GM21576 (cell line): ENCODE data around the gene HGF.

Source experiments
- ATAC-seq: cut with Tn5 transposase; IDR thresholded peaks from one replicate; pipeline ENCODE4 v1.9.1; 2021; ENCODE audit warnings: mild to moderate bottlenecking, moderate library complexity; ENCODE audit not compliant: unreplicated experiment

The HGF gene

GRCh38 chr7:81776948-81777630 is 7.2 kb upstream of the HGF start:
- ATAC-seq = no peak

GRCh38 chr7:81776161-81776560 is 6.3 kb upstream of the HGF start:
- ATAC-seq = no peak

DNA sequence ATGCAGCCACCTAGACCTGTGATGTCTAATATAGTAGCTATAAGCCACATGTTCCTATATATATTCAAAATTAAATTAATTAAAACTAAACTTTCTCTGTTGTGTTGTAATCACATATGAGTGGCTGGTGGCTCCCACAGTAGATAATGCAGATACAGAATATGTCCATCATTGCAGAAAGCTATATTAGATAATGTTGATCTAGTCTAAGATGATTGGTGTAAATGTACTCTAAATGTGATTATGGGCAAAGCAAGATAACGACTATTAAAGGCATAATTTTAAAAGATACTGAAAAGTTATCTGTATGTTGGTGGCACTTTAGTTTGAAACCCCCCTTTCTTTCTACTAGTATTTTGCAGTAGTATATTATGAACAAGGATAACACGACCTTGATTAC is 5.7 kb upstream of the HGF start:
- no peak for ATAC-seq

DNA sequence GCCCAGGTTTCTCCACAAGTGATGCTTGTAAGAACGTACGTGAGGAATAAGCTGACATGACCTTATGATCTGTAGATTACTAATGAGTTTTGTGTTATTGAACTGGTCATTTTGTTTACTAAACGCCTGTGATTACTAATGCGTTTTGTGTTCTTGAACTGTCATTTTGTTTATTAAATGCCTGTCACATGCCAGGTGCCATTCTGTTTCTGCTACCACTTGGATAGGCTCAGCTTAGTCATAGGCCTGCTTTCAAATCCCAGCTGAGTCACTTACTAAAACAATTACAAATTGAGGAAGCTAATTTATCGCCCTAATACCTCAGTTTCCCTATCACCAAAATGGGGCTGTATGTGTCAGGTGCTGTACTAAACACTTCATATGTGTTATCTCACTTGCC is 4.7 kb upstream of the HGF start:
- ATAC-seq = no peak

DNA sequence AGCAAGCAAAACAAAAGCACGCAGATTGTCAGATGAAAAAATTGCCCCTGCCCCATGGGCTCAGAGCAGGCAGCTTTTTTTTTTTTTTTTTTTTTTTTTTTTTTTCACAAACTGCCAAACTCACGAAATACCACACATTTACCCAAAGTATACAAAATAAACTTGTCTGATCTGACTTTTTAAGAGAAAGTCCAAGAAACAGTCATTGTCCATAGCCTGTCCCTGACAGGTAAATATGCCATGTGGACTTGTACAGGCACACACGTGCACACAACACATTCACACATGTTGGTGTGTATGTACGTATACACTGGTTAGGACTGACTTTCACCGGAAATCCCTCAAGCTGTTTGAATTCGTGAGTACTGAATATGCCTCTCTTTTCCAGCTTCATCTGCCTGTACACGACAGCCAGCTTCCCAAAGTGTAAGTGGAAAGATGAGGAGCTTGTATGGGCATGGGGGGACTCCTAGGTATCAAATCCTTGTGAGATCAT is 929 bp upstream of the HGF start:
- no peak for ATAC-seq

- ATAC-seq = no peak
Measured at GRCh38 chr7:81768951-81769778, 682 bp downstream of the HGF start.

DNA sequence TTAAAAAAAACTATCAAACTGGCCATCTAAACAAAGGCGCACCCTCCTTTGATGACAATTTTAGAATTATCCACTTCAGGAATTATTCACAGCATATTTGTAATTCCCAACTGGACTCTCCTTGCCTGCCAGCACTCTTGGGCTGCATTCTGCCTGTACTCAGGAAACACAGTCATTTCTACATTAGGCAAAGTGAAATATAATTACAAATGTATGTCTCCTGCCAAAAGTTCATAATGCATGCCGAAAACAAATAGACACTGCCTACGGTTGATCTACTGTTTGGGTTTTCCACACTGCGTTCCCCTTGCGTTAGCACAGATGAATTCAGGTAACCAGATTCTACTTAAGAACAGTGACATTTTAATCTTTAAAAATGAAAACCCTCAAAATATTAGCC is 1.9 kb downstream of the HGF start:
- ATAC-seq = no peak

DNA sequence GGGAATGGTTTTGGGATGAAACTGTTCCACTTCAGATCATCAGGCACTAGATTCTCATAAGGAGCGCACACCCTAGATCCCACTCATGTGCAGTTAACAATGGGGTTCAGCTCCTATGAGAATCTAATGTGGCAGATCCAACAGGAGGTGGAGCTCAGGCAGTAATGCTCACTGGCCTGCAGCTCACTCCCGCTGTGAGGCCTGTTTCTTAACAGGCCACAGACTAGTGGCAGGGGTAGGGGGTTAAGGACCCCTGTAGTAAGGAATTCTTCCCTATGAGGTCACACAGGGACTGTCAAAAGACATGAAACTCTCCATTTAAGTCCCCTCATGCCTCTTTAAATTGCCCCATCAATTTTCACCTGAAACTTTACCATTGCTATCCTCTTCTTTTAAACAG is 8.0 kb downstream of the HGF start:
- ATAC-seq = no peak

- no peak for ATAC-seq
Measured at GRCh38 chr7:81761031-81761430, 8.8 kb downstream of the HGF start.

DNA sequence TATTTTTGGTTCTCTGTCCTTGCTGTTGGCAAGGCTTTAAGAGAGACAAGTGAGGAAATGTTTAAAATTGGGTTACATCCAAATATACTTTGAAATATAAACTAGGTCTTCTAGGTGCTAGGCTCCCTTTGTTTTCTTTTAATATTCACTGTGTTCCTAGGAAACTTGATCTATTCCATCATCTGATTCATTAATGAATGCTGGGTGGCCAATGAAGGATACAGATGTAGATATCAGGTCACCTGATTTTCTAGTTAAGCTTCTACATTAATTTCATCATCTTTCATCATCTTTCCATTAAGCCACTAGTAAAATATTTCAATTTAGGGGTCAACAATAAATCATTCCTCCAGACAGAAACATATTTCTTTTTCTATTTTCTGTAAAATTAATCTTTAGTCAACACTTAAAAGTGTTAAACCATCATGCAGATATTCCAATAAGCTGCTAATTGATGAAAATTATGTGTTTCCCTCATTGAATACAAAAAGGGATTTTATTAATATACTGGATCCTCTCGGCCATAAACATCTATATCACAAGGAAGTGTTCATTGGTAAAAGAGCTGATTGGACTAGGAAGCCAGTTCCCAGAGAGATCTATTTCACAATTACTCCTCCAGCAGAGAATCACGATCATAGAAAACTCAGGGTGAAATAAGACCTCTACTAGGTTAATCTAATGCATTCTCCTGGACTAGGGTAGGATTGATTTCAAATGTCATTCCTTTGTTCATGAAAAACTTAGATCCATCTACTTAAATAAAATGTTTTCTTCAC is 14.7 kb downstream of the HGF start:
- ATAC-seq = no peak

GRCh38 chr7:81753392-81753791 is 16.5 kb downstream of the HGF start:
- ATAC-seq = no peak

GRCh38 chr7:81752318-81752714 is 17.5 kb downstream of the HGF start:
- no peak for ATAC-seq

DNA sequence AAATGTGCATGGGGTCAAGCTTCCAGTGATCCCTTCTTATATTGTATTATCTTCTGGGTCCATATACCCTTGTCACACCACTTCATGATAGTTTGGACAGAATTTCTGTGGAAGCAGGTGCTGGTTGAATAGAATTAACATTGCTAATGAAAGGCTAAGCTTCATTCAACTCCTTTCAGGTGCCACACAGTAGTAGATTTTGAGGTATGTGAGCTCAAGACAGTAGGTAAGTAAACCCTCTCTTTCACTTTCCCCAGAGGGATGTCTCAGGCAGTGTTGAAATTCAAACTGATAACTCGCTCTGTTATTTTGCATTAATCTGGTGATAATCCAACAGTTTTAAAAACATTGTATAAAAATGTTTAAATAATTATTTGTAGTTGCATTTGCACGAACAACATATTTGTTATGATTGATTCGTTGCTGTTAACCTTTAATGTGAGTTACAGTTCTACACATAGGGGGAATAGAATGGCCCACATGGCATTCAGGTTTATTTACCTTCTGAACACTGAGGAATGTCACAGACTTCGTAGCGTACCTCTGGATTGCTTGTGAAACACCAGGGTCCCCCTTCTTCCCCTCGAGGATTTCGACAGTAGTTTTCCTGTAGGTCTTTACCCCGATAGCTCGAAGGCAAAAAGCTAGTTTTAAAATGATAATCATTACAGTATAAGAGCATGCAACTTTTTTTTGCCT is 18.1 kb downstream of the HGF start:
- no peak for ATAC-seq

GRCh38 chr7:81745637-81746036 is 24.2 kb downstream of the HGF start:
- ATAC-seq = no peak

DNA sequence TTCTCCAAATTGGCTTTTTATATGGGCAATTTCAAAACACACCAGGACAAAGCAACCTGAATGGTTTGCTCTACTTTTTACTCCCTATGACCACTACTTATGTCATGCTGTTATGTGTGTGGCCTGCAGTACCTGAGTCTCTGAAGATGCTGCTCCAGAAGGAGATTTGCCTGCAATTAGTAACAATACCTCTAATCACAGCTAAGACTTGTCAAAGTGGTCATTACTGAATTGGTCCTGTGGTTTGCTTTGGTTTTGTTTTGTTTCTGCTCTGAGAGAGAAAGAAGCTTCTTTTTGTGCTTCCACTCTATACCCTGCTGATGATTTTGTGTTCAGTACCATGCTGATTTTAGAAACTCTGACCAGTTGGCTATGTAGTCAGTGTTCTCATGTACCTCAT is 25.5 kb downstream of the HGF start:
- ATAC-seq = no peak

DNA sequence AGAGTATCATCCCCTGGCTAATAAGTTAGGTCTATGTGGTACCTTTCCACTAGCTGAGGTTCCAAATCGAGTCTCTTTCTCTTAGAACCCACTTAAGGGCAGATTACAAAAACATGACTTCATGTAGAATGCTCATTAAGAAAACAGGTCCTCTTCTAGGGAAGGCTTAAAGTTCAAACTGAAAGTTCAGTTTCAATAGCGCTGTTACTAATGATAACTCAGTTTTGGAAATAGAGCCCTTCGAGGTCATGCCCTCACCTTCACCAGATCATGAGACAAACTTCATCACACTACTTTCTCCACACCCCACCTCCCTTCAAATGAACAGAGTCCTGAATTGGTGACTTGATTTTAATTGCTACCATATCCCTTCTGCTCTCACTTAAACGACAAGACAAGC is 26.2 kb downstream of the HGF start:
- ATAC-seq = no peak

- ATAC-seq = no peak
Measured at GRCh38 chr7:81743201-81743600, 26.6 kb downstream of the HGF start.

GRCh38 chr7:81740403-81740802 is 29.4 kb downstream of the HGF start:
- ATAC-seq = no peak

- ATAC-seq = no peak
Measured at GRCh38 chr7:81736091-81736490, 33.8 kb downstream of the HGF start.

DNA sequence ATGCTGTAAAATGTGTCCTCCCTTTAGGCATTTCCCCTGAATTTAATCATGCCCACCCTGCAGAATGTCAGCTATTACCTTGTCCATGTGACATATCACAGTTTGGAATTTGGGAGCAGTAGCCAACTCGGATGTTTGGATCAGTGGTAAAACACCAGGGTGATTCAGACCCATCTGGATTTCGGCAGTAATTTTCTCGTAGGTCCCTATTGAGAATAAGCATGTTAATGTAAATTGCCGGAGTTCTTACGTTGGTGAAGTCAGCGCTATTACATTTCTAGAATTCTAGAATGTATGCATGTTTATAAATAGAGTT is 44.1 kb downstream of the HGF start:
- ATAC-seq = no peak
